Lung (tissue), 12 donors: ENCODE measurements around the gene ZNF302. TPM values are rescaled to one million over a fixed set of nuclear protein-coding genes. Genes with fewer than 3 reads are reported as not detected.

Experiments
- ATAC-seq: fragments of 200-7000 bp; cut with Tn5 transposase; one replicate; pipeline ENCODE4 v1.9.1; 2020; ENCODE audit warnings: moderate number of reproducible peaks; ENCODE audit not compliant: insufficient read depth, low FRiP score
- DNase-seq, 3 donors: peaks; one replicate each; pipeline ENCODE4 v3.0.0-alpha.2; 2013 to 2017
- H3K27ac ChIP-seq, 2 donors: one replicate each; pipeline ENCODE4 v1.5.1; 2013; ENCODE audit warnings: mild to moderate bottlenecking in 2 of 2, moderate library complexity in 2 of 2, control low read depth in 1 of 2, inconsistent platforms in 1 of 2, low read depth in 1 of 2, low read length in 1 of 2
- H3K27me3 ChIP-seq, 3 donors: one replicate each; pipeline ENCODE4 v1.5.1; 2013; ENCODE audit warnings: low read length in 2 of 3; ENCODE audit not compliant: control insufficient read depth in 3 of 3, insufficient read depth in 3 of 3
- H3K36me3 ChIP-seq, 4 donors: one replicate each; pipeline ENCODE4 v1.5.1; 2013; ENCODE audit warnings: low read length in 4 of 4, mild to moderate bottlenecking in 1 of 4, moderate library complexity in 1 of 4; ENCODE audit not compliant: control insufficient read depth in 4 of 4, insufficient read depth in 4 of 4
- H3K4me1 ChIP-seq, 5 donors: one replicate each; pipeline ENCODE4 v1.5.1; 2013; ENCODE audit warnings: low read length in 5 of 5, mild to moderate bottlenecking in 2 of 5, moderate library complexity in 1 of 5; ENCODE audit not compliant: control insufficient read depth in 5 of 5, insufficient read depth in 5 of 5
- H3K4me3 ChIP-seq: one replicate; pipeline ENCODE4 v1.5.1; 2013; ENCODE audit warnings: mild to moderate bottlenecking, control low read depth, moderate library complexity
- H3K9ac ChIP-seq, 2 donors: one replicate each; pipeline ENCODE4 v1.5.1; 2013; ENCODE audit warnings: low read length in 2 of 2, control low read depth in 1 of 2; ENCODE audit not compliant: insufficient read depth in 1 of 2
- H3K9me3 ChIP-seq, 4 donors: one replicate each; pipeline ENCODE4 v1.5.1; 2013; ENCODE audit warnings: low read length in 3 of 4, mild to moderate bottlenecking in 1 of 4, moderate library complexity in 1 of 4; ENCODE audit not compliant: control insufficient read depth in 4 of 4, insufficient read depth in 3 of 4
- CTCF ChIP-seq: IDR thresholded peaks from 2 replicates; pipeline ENCODE4 v1.5.1; 2012; ENCODE audit warnings: mild to moderate bottlenecking; ENCODE audit errors: control extremely low read depth, extremely low read depth
- WGBS, 2 donors: extraction: QIAGEN DNeasy Blood & Tissue Kit; methylation state at CpG; one replicate each; pipeline ENCODE4 v1.1.7; 2013; 5-methylcytosine and 5-hydroxymethylcytosine counted together
- polyA plus RNA-seq, 2 donors: library from polyadenylated mRNA; stranded (reverse); fragments of 200-250 nt; gene quantifications; one replicate each; pipeline ENCODE4 v1.2.1, GENCODE V29; 2013
- total RNA-seq, 2 donors: library from RNA; depleted of rRNA in 1 of 2; stranded (reverse); fragments of >200 nt in 1 of 2; gene quantifications; one replicate each; pipeline ENCODE4 v1.2.1, GENCODE V29; 2014 to 2021
- donor health status: control.
- donor health status: control.
- donor health status: Bipolar disorder and iron deficiency.
- donor health status: healthy.
- donor health status: DM: yes; HTN: yes; CAD: no.

Gene ZNF302
- total and polyA plus RNA-seq, 4 donors: 10.5 to 50.4 (median 21.9) TPM

- DNase-seq (no peak), ATAC-seq (no peak)
- no peak overlapping the region for H3K4me3 ChIP-seq
- no peaks in the 10 kb centered on the region for H3K4me1 ChIP-seq
- no peak for TF ChIP-seq CTCF
- peaks cover 0 to 2% (median 0%) of the 10 kb centered on the region in 4 donors for H3K9me3 ChIP-seq
- H3K9ac ChIP-seq: no peak overlapping the region
- H3K27ac ChIP-seq: no peak overlapping the region
- 37 to 39% methylated on average over 2 of the region's 2 CpGs for WGBS, 2 donors
- H3K36me3 ChIP-seq: no peaks in the 10 kb centered on the region
- H3K27me3 ChIP-seq: no peaks in the 10 kb centered on the region
These were observed 15.1 kb downstream of the ZNF302 start for GRCh38 chr19:34692549-34692948.

DNA sequence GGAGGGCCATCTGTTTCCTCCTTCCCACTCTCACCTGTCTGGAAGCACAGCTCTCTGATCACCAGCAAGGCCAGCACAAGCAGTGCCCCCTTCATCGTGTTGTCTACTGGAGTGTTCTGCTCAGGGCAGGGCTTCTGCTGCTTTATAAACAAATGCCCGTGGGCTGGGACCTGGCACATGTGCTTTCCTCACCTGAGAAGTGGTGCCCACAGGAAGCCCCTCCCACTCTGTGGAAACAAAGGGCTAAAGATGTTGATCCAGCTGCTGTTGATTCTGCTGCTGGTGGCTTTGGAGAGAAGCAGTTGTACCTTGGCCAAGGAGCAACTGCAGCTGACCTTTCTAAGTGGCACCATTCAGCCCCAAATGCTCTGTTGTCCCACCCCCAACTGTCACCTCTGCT, 30.2 kb downstream of the ZNF302 start:
- no peaks in the 10 kb centered on the region for H3K4me1 ChIP-seq
- no peaks in the 10 kb centered on the region for H3K36me3 ChIP-seq
- H3K27me3 ChIP-seq: no peaks in the 10 kb centered on the region
- peaks cover 0 to 8% (median 0%) of the 10 kb centered on the region in 4 donors for H3K9me3 ChIP-seq
- H3K9ac ChIP-seq: no peak overlapping the region
- ATAC-seq (no peak), DNase-seq (no peak)
- H3K4me3 ChIP-seq: no peak overlapping the region
- H3K27ac ChIP-seq: no peak overlapping the region
- no peak for TF ChIP-seq CTCF
- WGBS, 2 donors: 55 to 77% methylated on average over 2 of the region's 2 CpGs

- Histone ChIP-seq H3K27ac (no peak overlapping the region), H3K36me3 (no peaks in the 10 kb centered on the region), H3K4me1 (no peaks in the 10 kb centered on the region), H3K9ac (no peak overlapping the region), H3K9me3 (peaks cover 1 to 5% (median 3%) of the 10 kb centered on the region in 4 donors), H3K4me3 (no peak overlapping the region), H3K27me3 (no peaks in the 10 kb centered on the region)
- 58 to 72% methylated on average over 6 of the region's 6 CpGs for WGBS, 2 donors
- ATAC-seq: no peak
- DNase-seq: no peak
- TF ChIP-seq CTCF: no peak
These were observed 34.4 kb downstream of the ZNF302 start for GRCh38 chr19:34711890-34712289.
